Ovary (tissue), 9 donors: ENCODE measurements around the gene COMTD1. TPM values are rescaled to one million over a fixed set of nuclear protein-coding genes. Genes with fewer than 3 reads are reported as not detected.
"Not testable (repeated sequence)": the region's sequence is repeated elsewhere in the genome, so short reads cannot be mapped to it uniquely, and the experiment has no call there.

ENCODE experiments used
- DNase-seq, 5 donors: peaks; one replicate each; pipeline ENCODE4 v3.0.0-alpha.2; 2019 to 2020
- H3K27ac ChIP-seq, 2 donors: fragments of 200-600 bp; one replicate each; pipeline versions ENCODE4 v1.5.1 to v1.8.0; 2019 to 2022
- H3K27me3 ChIP-seq: fragments of 200-600 bp; one replicate; pipeline ENCODE4 v1.8.0; 2022
- H3K36me3 ChIP-seq: fragments of 200-600 bp; sonication (generic); one replicate; pipeline ENCODE4 v1.5.1; 2019
- H3K4me1 ChIP-seq: one replicate; pipeline ENCODE4 v1.8.1; 2013; ENCODE audit warnings: mild to moderate bottlenecking, moderate library complexity; ENCODE audit not compliant: insufficient read depth
- H3K4me3 ChIP-seq: fragments of 200-600 bp; sonication (generic); one replicate; pipeline ENCODE4 v1.5.1; 2017
- H3K9me3 ChIP-seq, 2 donors: fragments of 200-600 bp in 1 of 2; sonication (generic) in 1 of 2; one replicate each; pipeline versions ENCODE4 v1.5.1 to v1.8.1; 2013 to 2019; ENCODE audit warnings: mild to moderate bottlenecking in 1 of 2, moderate library complexity in 1 of 2
- CTCF ChIP-seq, 3 donors: fragments of 450-650 bp in 2 of 3; fragments of 200-600 bp in 1 of 3; IDR thresholded peaks; one replicate each; pipeline versions ENCODE4 v1.5.1 to v1.8.0; 2016 to 2022; ENCODE audit warnings: antibody characterized with exemption in 3 of 3, mild to moderate bottlenecking in 1 of 3
- EP300 ChIP-seq: sonication (generic); formaldehyde crosslinking; IDR thresholded peaks from one replicate; pipeline ENCODE4 v1.6.1; 2017; ENCODE audit warnings: antibody characterized with exemption
- POLR2A ChIP-seq: fragments of 450-650 bp; IDR thresholded peaks from one replicate; pipeline ENCODE4 v1.6.1; 2017; ENCODE audit warnings: antibody characterized with exemption, mild to moderate bottlenecking, moderate library complexity
- WGBS, 3 donors: extraction: QIAGEN DNeasy Blood & Tissue Kit in 1 of 3; methylation state at CpG; one replicate each; pipeline versions ENCODE4 v1.1.5 to v1.1.7; 2013 to 2017; 5-methylcytosine and 5-hydroxymethylcytosine counted together
- intact Hi-C, 4 donors: fragments of 100-400 bp; cut with DNase I; formaldehyde crosslinking; loops; one replicate each; pipeline versions ENCODE4 v1.11.0 to v1.15.1; 2022 to 2023
- polyA plus RNA-seq, 2 donors: library from polyadenylated mRNA; stranded (reverse); fragments of 200-250 nt in 1 of 2; fragments of 350-450 nt in 1 of 2; fragmentation: Illumina TruSeq in 1 of 2; extraction: RNeasy Lipid Tissue Mini Kit (QIAGEN cat#74804) in 1 of 2; gene quantifications; one replicate each; pipeline ENCODE4 v1.2.3, GENCODE V29; 2013 to 2014
- total RNA-seq, 7 donors: library from RNA; depleted of rRNA in 2 of 7; stranded (reverse); fragments of >200 nt in 2 of 7; fragmentation: NEBNext Ultra II Directional in 3 of 7; extraction: Animal tissue kit (Norgen Biotek cat#: 25700) in 3 of 7; gene quantifications; one replicate each; pipeline versions ENCODE4 v1.1.0 to v1.2.4, GENCODE V29; 2016 to 2023
- donor health status: DM: no; HTN: no; CAD: no; lungs with moderate emphysema.
- donor health status: DM: no; HTN: no; CAD: no.
- donor health status: Bipolar disorder and iron deficiency.
- donor health status: DM: yes; HTN: yes; CAD: no.
- donor health status: DM: no; HTN: no; CAD: no.
- donor health status: DM: yes; HTN: yes; CAD: no.

The COMTD1 gene
- total and polyA plus RNA-seq, 9 donors: 14.2 to 37.3 (median 18.2) TPM; not detected in 1

GRCh38 chr10:75226095-75226494 is 9.7 kb downstream of the COMTD1 start:
- DNase-seq: no peak
- Histone ChIP-seq H3K27me3 (no peaks in the 10 kb centered on the region), H3K4me3 (no peak overlapping the region), H3K27ac (peak overlapping the region; percentile 61 to 74), H3K4me1 (peaks cover 27% of the 10 kb centered on the region), H3K36me3 (no peaks in the 10 kb centered on the region), H3K9me3 (no peaks in the 10 kb centered on the region)
- TF ChIP-seq POLR2A (no peak), CTCF (IDR thresholded peaks at IDR 0.05) (no peak), EP300 (no peak)
- intact Hi-C loops: no loop called here
- 17 to 21% (median 17%) methylated on average over 2 of the region's 2 CpGs for WGBS, 3 donors

- peaks cover 24% of the 10 kb centered on the region for H3K4me1 ChIP-seq
- intact Hi-C loops: no loop called here
- no peaks in the 10 kb centered on the region for H3K9me3 ChIP-seq
- H3K27me3 ChIP-seq: no peaks in the 10 kb centered on the region
- no peak overlapping the region for H3K4me3 ChIP-seq
- H3K36me3 ChIP-seq: no peaks in the 10 kb centered on the region
- WGBS, 3 donors: 41 to 57% (median 53%) methylated on average over 2 of the region's 2 CpGs
- DNase-seq: no peak
- H3K27ac ChIP-seq: no peak overlapping the region
- TF ChIP-seq EP300: no peak
- TF ChIP-seq CTCF (IDR thresholded peaks at IDR 0.05): no peak
- TF ChIP-seq POLR2A: no peak
These were observed 12.2 kb downstream of the COMTD1 start for GRCh38 chr10:75223507-75223906.

- H3K27ac ChIP-seq, H3K4me3 ChIP-seq, intact Hi-C loops, H3K27me3 ChIP-seq, H3K9me3 ChIP-seq, H3K36me3 ChIP-seq: not testable (repeated sequence)
- peaks cover 13% of the 10 kb centered on the region for H3K4me1 ChIP-seq
- WGBS, 3 donors: 89 to 94% (median 93%) methylated on average over 8 of the region's 8 CpGs
- DNase-seq: peak in 1 of 5 donors; percentile 12
These were observed 14.3 kb downstream of the COMTD1 start for GRCh38 chr10:75221492-75221891.

GRCh38 chr10:75220274-75220673 is 15.5 kb downstream of the COMTD1 start:
- no peaks in the 10 kb centered on the region for H3K36me3 ChIP-seq

GRCh38 chr10:75212343-75212742 is 23.4 kb downstream of the COMTD1 start:
- H3K27me3 ChIP-seq: no peaks in the 10 kb centered on the region
- no peak overlapping the region for H3K4me3 ChIP-seq
- no peak overlapping the region for H3K27ac ChIP-seq
- no peaks in the 10 kb centered on the region for H3K9me3 ChIP-seq
- no peaks in the 10 kb centered on the region for H3K36me3 ChIP-seq
- TF ChIP-seq CTCF (IDR thresholded peaks at IDR 0.05) (no peak), POLR2A (no peak), EP300 (no peak)
- intact Hi-C loops: no loop called here
- H3K4me1 ChIP-seq: peaks cover 4% of the 10 kb centered on the region
- WGBS, 3 donors: 46 to 65% (median 55%) methylated on average over 6 of the region's 6 CpGs
- DNase-seq: no peak

More at GRCh38 chr10:75220274-75220673, 15.5 kb downstream of the COMTD1 start:
- Histone ChIP-seq H3K4me1 (peaks cover 4% of the 10 kb centered on the region), H3K4me3 (no peak overlapping the region), H3K27ac (no peak overlapping the region), H3K27me3 (no peaks in the 10 kb centered on the region), H3K9me3 (no peaks in the 10 kb centered on the region)
- peak in 1 of 5 donors; percentile 13 for DNase-seq
- TF ChIP-seq POLR2A (no peak), EP300 (no peak), CTCF (IDR thresholded peaks at IDR 0.05) (no peak)
- intact Hi-C loops: no loop called here
- WGBS, 3 donors: 63 to 78% (median 70%) methylated on average over 4 of the region's 4 CpGs
